GM19397 (cell line): ENCODE measurements around the gene DLG2.

Experiments
- ATAC-seq: cut with Tn5 transposase; IDR thresholded peaks from one replicate; pipeline ENCODE4 v1.9.1; 2021; ENCODE audit warnings: mild to moderate bottlenecking, moderate library complexity; ENCODE audit not compliant: unreplicated experiment

DLG2 gene

GRCh38 chr11:84430661-84431060 lies 1196.5 kb downstream of the DLG2 start:
- ATAC-seq, result no peak

- no peak for ATAC-seq
These were observed 1201.5 kb downstream of the DLG2 start for GRCh38 chr11:84425673-84426072.

- ATAC-seq, result no peak
These were observed 1206.9 kb downstream of the DLG2 start for GRCh38 chr11:84420271-84420670.

GRCh38 chr11:84419616-84420015 lies 1207.5 kb downstream of the DLG2 start:
- no peak for ATAC-seq

- ATAC-seq, result no peak
These were observed 1212.2 kb downstream of the DLG2 start for GRCh38 chr11:84414920-84415319.

GRCh38 chr11:84413549-84413948 lies 1213.6 kb downstream of the DLG2 start:
- no peak for ATAC-seq

- ATAC-seq, result no peak
These were observed 1214.3 kb downstream of the DLG2 start for GRCh38 chr11:84412862-84413261.

GRCh38 chr11:84408946-84409411 lies 1218.2 kb downstream of the DLG2 start:
- no peak for ATAC-seq

- ATAC-seq, result no peak
These were observed 1220.1 kb downstream of the DLG2 start for GRCh38 chr11:84407091-84407490.

GRCh38 chr11:84398017-84398626 lies 1229.0 kb downstream of the DLG2 start:
- no peak for ATAC-seq

GRCh38 chr11:84396521-84396920 lies 1230.6 kb downstream of the DLG2 start:
- no peak for ATAC-seq

GRCh38 chr11:84390441-84391078 lies 1236.6 kb downstream of the DLG2 start:
- ATAC-seq, result no peak

GRCh38 chr11:84389696-84390095 lies 1237.4 kb downstream of the DLG2 start:
- ATAC-seq, result no peak

- ATAC-seq, result no peak
These were observed 1242.4 kb downstream of the DLG2 start for GRCh38 chr11:84384731-84385130.

- no peak for ATAC-seq
These were observed 1243.6 kb downstream of the DLG2 start for GRCh38 chr11:84383576-84383975.

GRCh38 chr11:84381666-84382065 lies 1245.5 kb downstream of the DLG2 start:
- no peak for ATAC-seq

GRCh38 chr11:84372381-84372950 lies 1254.7 kb downstream of the DLG2 start:
- ATAC-seq, result no peak

- no peak for ATAC-seq
These were observed 1269.1 kb downstream of the DLG2 start for GRCh38 chr11:84358034-84358433.

- no peak for ATAC-seq
These were observed 1271.2 kb downstream of the DLG2 start for GRCh38 chr11:84355911-84356310.

GRCh38 chr11:84345597-84345996 lies 1281.5 kb downstream of the DLG2 start:
- no peak for ATAC-seq

GRCh38 chr11:84345027-84345426 lies 1282.1 kb downstream of the DLG2 start:
- no peak for ATAC-seq

GRCh38 chr11:84339796-84340195 lies 1287.3 kb downstream of the DLG2 start:
- ATAC-seq, result no peak
